IMR-90 (cell line): ENCODE results near the gene NPFFR1. TPM values are rescaled to one million over a fixed set of nuclear protein-coding genes. Genes with fewer than 3 reads are reported as not detected.

Source experiments
- ATAC-seq: fragments of 200-7000 bp; cut with Tn5 transposase; 2 replicates; pipeline ENCODE4 v1.9.1; 2020; ENCODE audit warnings: low read depth, mild to moderate bottlenecking, moderate library complexity
- BruUV-seq: library from RNA; stranded (reverse); fragments of 400-500 nt; replicated peaks from 2 replicates; lab custom pipeline; 2021; lab: Mats Ljungman, UMichigan
- CTCF ChIA-PET: fragments of 300-600 bp; formaldehyde crosslinking; extraction: SDS; loops from one replicate; lab custom pipeline; 2021; ENCODE audit warnings: antibody characterized with exemption; lab: Yijun Ruan, JAX
- POLR2A ChIA-PET: fragments of 300-600 bp; sonication (Branson Sonifier 250); formaldehyde crosslinking; loops from one replicate; lab custom pipeline; 2022; ENCODE audit warnings: antibody characterized with exemption; ENCODE audit not compliant: unreplicated experiment; lab: Charles Lee
- DNase-seq: peaks from one replicate; pipeline ENCODE4 v3.0.0; 2013
- H2AFZ ChIP-seq: replicated peaks from 2 replicates; pipeline ENCODE3; 2013; ENCODE audit warnings: low read length, mild to moderate bottlenecking; ENCODE audit not compliant: poor library complexity
- H2AK5ac ChIP-seq: 2 replicates; pipeline ENCODE4 v1.6.1; 2013; ENCODE audit warnings: low read depth, low read length, inconsistent platforms
- H2AK9ac ChIP-seq: replicated peaks from 2 replicates; pipeline ENCODE3; 2013; ENCODE audit warnings: mild to moderate bottlenecking, low read depth, low read length, moderate library complexity; ENCODE audit not compliant: poor library complexity
- H2BK120ac ChIP-seq: 2 replicates; pipeline ENCODE4 v1.6.1; 2013; ENCODE audit warnings: low read depth, low read length, inconsistent platforms
- H2BK15ac ChIP-seq: 3 replicates; pipeline ENCODE4 v1.6.1; 2013; ENCODE audit warnings: low read depth, low read length, inconsistent platforms
- H2BK20ac ChIP-seq: 2 replicates; pipeline ENCODE4 v1.6.1; 2013; ENCODE audit warnings: low read depth, mild to moderate bottlenecking, inconsistent platforms, low read length, moderate library complexity
- H2BK5ac ChIP-seq: 2 replicates; pipeline ENCODE4 v1.6.1; 2013; ENCODE audit warnings: mild to moderate bottlenecking, low read depth, low read length, inconsistent platforms; ENCODE audit not compliant: poor library complexity, severe bottlenecking
- H3K14ac ChIP-seq: replicated peaks from 2 replicates; pipeline ENCODE4 v1.6.1; 2013; ENCODE audit warnings: low read depth, low read length, inconsistent platforms
- H3K18ac ChIP-seq: 2 replicates; pipeline ENCODE4 v1.6.1; 2013; ENCODE audit warnings: low read depth, low read length, control low read depth
- H3K23ac ChIP-seq: 2 replicates; pipeline ENCODE4 v1.6.1; 2013; ENCODE audit warnings: low read depth, low read length, inconsistent platforms
- H3K27ac ChIP-seq: 2 replicates; pipeline ENCODE4 v1.5.1; 2013; ENCODE audit warnings: mild to moderate bottlenecking, control low read depth, low read length; ENCODE audit not compliant: insufficient read depth
- H3K27me3 ChIP-seq: 2 replicates; pipeline ENCODE4 v1.6.1; 2013; ENCODE audit warnings: low read length; ENCODE audit not compliant: control insufficient read depth, insufficient read depth
- H3K36me3 ChIP-seq: 2 replicates; pipeline ENCODE4 v1.6.1; 2013; ENCODE audit warnings: low read length, mixed read lengths; ENCODE audit not compliant: control insufficient read depth, insufficient read depth
- H3K4ac ChIP-seq: 2 replicates; pipeline ENCODE4 v1.6.1; 2013; ENCODE audit warnings: low read depth, low read length, inconsistent platforms
- H3K4me1 ChIP-seq: 2 replicates; pipeline ENCODE4 v1.6.1; 2013; ENCODE audit warnings: low read length, mixed read lengths; ENCODE audit not compliant: control insufficient read depth, insufficient read depth
- H3K4me2 ChIP-seq: 2 replicates; pipeline ENCODE4 v1.6.1; 2013; ENCODE audit warnings: low read depth, mild to moderate bottlenecking, control low read depth, low read length, moderate library complexity
- H3K4me3 ChIP-seq: 2 replicates; pipeline ENCODE4 v1.5.1; 2013; ENCODE audit warnings: low read depth, mild to moderate bottlenecking, control low read depth, low read length, moderate library complexity; ENCODE audit not compliant: insufficient read depth
- H3K56ac ChIP-seq: 2 replicates; pipeline ENCODE4 v1.6.1; 2013; ENCODE audit warnings: low read length, inconsistent platforms; ENCODE audit not compliant: insufficient read depth; ENCODE audit errors: extremely low read depth
- H3K79me1 ChIP-seq, 2 experiments: 2 replicates each; pipeline ENCODE4 v1.6.1; 2013; ENCODE audit warnings: low read length in 2 of 2, inconsistent platforms in 1 of 2, low read depth in 1 of 2
- H3K9ac ChIP-seq: 2 replicates; pipeline ENCODE4 v1.6.1; 2013; ENCODE audit warnings: low read depth, low read length, control low read depth
- H3K9me1 ChIP-seq: 2 replicates; pipeline ENCODE4 v1.6.1; 2013; ENCODE audit warnings: low read length, inconsistent platforms; ENCODE audit not compliant: insufficient read depth
- H3K9me3 ChIP-seq: 2 replicates; pipeline ENCODE4 v1.6.1; 2013; ENCODE audit warnings: low read length; ENCODE audit not compliant: control insufficient read depth, insufficient read depth
- H4K20me1 ChIP-seq: 2 replicates; pipeline ENCODE4 v1.6.1; 2013; ENCODE audit warnings: low read length, inconsistent platforms; ENCODE audit not compliant: insufficient read depth
- H4K5ac ChIP-seq: 2 replicates; pipeline ENCODE4 v1.6.1; 2013; ENCODE audit warnings: mild to moderate bottlenecking, low read depth, low read length, control low read depth
- H4K8ac ChIP-seq, 2 experiments: 2 replicates each; pipeline ENCODE4 v1.6.1; 2013; ENCODE audit warnings: low read depth in 2 of 2, low read length in 2 of 2, control low read depth in 1 of 2, inconsistent platforms in 1 of 2
- H4K91ac ChIP-seq: 2 replicates; pipeline ENCODE4 v1.6.1; 2013; ENCODE audit warnings: low read depth, low read length, inconsistent platforms; ENCODE audit not compliant: insufficient read depth
- BHLHE40 ChIP-seq: fragments of 150-350 bp; IDR thresholded peaks from 2 replicates; pipeline ENCODE4 v1.6.1; 2016; ENCODE audit warnings: mild to moderate bottlenecking, low read depth, low read length
- CEBPB ChIP-seq: IDR thresholded peaks from 2 replicates; pipeline ENCODE4 v1.6.1; 2012; ENCODE audit warnings: low read depth, low read length, improper control_type of control experiment
- CHD1 ChIP-seq: IDR thresholded peaks from 2 replicates; pipeline ENCODE4 v1.6.1; 2012; ENCODE audit warnings: low read depth, low read length, improper control_type of control experiment
- CTCF ChIP-seq: conservative IDR thresholded peaks from 2 replicates; pipeline ENCODE4 v1.5.1; 2012; ENCODE audit warnings: mild to moderate bottlenecking, low read depth, low read length, improper control_type of control experiment
- FOS ChIP-seq: fragments of 150-350 bp; IDR thresholded peaks from 2 replicates; pipeline ENCODE4 v1.6.1; 2016; ENCODE audit warnings: low read depth, low read length
- MAFK ChIP-seq: IDR thresholded peaks from 2 replicates; pipeline ENCODE4 v1.6.1; 2012; ENCODE audit warnings: low read depth, low read length, improper control_type of control experiment
- MAZ ChIP-seq: IDR thresholded peaks from 2 replicates; pipeline ENCODE4 v1.6.1; 2012; ENCODE audit warnings: low read depth, mild to moderate bottlenecking, low read length, improper control_type of control experiment, moderate library complexity, borderline replicate concordance
- MXI1 ChIP-seq: IDR thresholded peaks from 2 replicates; pipeline ENCODE4 v1.6.1; 2012; ENCODE audit warnings: low read depth, mild to moderate bottlenecking, low read length, moderate library complexity, borderline replicate concordance
- RFX5 ChIP-seq: IDR thresholded peaks from 2 replicates; pipeline ENCODE4 v1.8.0; 2012; ENCODE audit warnings: low read depth, mild to moderate bottlenecking, low read length, moderate library complexity
- SMC3 ChIP-seq: fragments of 150-350 bp; IDR thresholded peaks from 2 replicates; pipeline ENCODE4 v1.6.1; 2016; ENCODE audit warnings: low read depth, mild to moderate bottlenecking, antibody characterized with exemption, low read length, moderate library complexity
- WGBS, 2 experiments: methylation state at CpG; one replicate each; pipeline versions ENCODE4 v1.1.5 to v1.1.7; 2013; ENCODE audit warnings: missing lambda C conversion rate in 2 of 2; ENCODE audit not compliant: insufficient read length in 1 of 2; ENCODE audit errors: extremely low coverage in 2 of 2; 5-methylcytosine and 5-hydroxymethylcytosine counted together
- dilution Hi-C: fragments of 300-500 bp; cut with HindIII; formaldehyde crosslinking; loops from one replicate; pipeline ENCODE4 v1.14.3; 2018; ENCODE audit warnings: low sequenced_read_pairs; ENCODE audit not compliant: unreplicated experiment
- in situ Hi-C: fragments of 300-500 bp; cut with MboI; formaldehyde crosslinking; loops from 3 replicates; pipeline ENCODE4 v1.14.3; 2019; ENCODE audit warnings: low sequenced_read_pairs, inconsistent platforms, mixed read lengths
- intact Hi-C: fragments of 100-400 bp; cut with micrococcal nuclease; formaldehyde crosslinking; loops from 2 replicates; pipeline ENCODE4 v1.10.0; 2022
- polyA plus RNA-seq, 3 experiments: library from polyadenylated mRNA; depleted of rRNA; stranded (reverse); fragments of >200 nt; gene quantifications; 2 replicates each; pipeline ENCODE4 v1.2.3, GENCODE V29; 2012; ENCODE audit warnings: low replicate concordance in 1 of 3
- total RNA-seq: library from RNA; depleted of rRNA; stranded (reverse); fragments of >200 nt; gene quantifications from 2 replicates; pipeline ENCODE4 v1.2.3, GENCODE V29; 2012
- TF ChIP-seq, protein P1 (sequence below): fragments of 150-350 bp; IDR thresholded peaks from 2 replicates; pipeline ENCODE4 v1.6.1; 2017; ENCODE audit warnings: mild to moderate bottlenecking, antibody characterized with exemption, low read length, low read depth

Gene NPFFR1
- total and polyA plus RNA-seq, 2 of the 4 experiments (the other 2 are of a cell fraction): not detected

DNA sequence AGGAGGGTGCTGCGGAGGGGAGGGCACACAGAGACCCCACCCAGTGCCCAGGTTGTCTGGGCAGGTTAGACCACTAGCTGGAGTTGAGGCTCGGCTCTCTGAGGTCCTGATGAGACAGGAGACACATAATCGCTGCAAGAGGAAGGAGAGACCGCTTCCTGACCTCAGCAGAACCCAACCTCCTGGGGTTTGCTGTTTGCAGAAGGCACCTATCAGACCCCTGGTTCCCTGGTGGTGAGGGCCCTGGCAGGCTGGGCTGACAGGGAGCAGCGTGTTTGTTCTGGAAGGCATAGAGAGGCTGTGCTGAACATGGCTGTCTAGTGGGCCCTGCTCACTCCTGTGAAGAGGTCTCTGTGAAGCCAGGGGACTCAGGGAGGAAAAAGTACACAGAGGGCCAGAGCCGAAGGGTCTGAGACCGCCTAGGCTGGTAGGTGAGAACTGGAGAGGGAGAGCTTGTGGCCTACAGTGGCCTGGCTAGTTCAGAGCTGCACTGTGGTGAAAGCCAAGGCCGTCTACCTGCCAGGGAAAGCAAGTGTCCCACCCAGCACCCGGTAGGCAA, 39.4 kb upstream of the NPFFR1 start:
- Histone ChIP-seq H3K9me1 (peaks cover 6% of the 10 kb centered on the region; the same call in 1 of the 2 replicates), H3K23ac (no peak overlapping the region), H3K36me3 (no peaks in the 10 kb centered on the region), H3K4ac (no peak overlapping the region), H3K9me3 (no peaks in the 10 kb centered on the region), H3K4me2 (no peak overlapping the region), H3K27me3 (no peaks in the 10 kb centered on the region), H4K91ac (no peak overlapping the region), H3K56ac (no peak overlapping the region), H4K20me1 (0 out of 2 replicates have a peak, but pooled peaks cover 3% of the 10 kb centered on the region), H4K8ac (no peak overlapping the region), H2AFZ (no peak overlapping the region), H3K27ac (no peak overlapping the region), H3K18ac (no peak overlapping the region), H3K4me1 (no peaks in the 10 kb centered on the region), H2BK120ac (no peak overlapping the region), H3K4me3 (no peak overlapping the region), H3K14ac (no peak overlapping the region), H2BK20ac (no peak overlapping the region), H2BK5ac (no peak overlapping the region), H2AK5ac (no peak overlapping the region), H2BK15ac (no peak overlapping the region), H3K9ac (no peak overlapping the region), H3K79me1 (no peaks in the 10 kb centered on the region), H2AK9ac (no peak overlapping the region), H4K5ac (no peak overlapping the region)
- ChIA-PET CTCF (no interaction called here), POLR2A (no interaction called here)
- ATAC-seq: no peak
- WGBS, 2 experiments: 100% methylated on average over 1 of the region's 9 CpGs; no CpG with 5 or more reads in 1 of the 2 experiments
- no peak for DNase-seq
- TF ChIP-seq MXI1 (no peak), MAZ (no peak), BHLHE40 (no peak), CHD1 (no peak), CEBPB (no peak), MAFK (no peak), SMC3 (no peak), RFX5 (no peak), FOS (no peak), CTCF (no peak)
- TF ChIP-seq, protein P1, sequence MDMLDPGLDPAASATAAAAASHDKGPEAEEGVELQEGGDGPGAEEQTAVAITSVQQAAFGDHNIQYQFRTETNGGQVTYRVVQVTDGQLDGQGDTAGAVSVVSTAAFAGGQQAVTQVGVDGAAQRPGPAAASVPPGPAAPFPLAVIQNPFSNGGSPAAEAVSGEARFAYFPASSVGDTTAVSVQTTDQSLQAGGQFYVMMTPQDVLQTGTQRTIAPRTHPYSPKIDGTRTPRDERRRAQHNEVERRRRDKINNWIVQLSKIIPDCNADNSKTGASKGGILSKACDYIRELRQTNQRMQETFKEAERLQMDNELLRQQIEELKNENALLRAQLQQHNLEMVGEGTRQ: no peak
- in situ Hi-C loops (no loop called here), intact Hi-C loops (no loop called here), dilution Hi-C loops (no loop called here)
- BruUV-seq: no TSS peak
